EL (cell line): ENCODE data around the gene CSGALNACT2.

Experiments used
- DNase-seq: peaks from one replicate; pipeline ENCODE4 v3.0.0-alpha.2; 2016

CSGALNACT2 gene

GRCh38 chr10:43230909-43231522 is 92.8 kb downstream of the CSGALNACT2 start:
- no peak for DNase-seq

GRCh38 chr10:43231523-43232078 is 93.4 kb downstream of the CSGALNACT2 start:
- no peak for DNase-seq

- no peak for DNase-seq
These were observed 95.6 kb downstream of the CSGALNACT2 start for GRCh38 chr10:43233601-43234430.

GRCh38 chr10:43234471-43235041 is 96.3 kb downstream of the CSGALNACT2 start:
- DNase-seq: no peak
